Gastrocnemius medialis (tissue), 4 donors: ENCODE results near the gene NOL9. TPM values are rescaled to one million over a fixed set of nuclear protein-coding genes. Genes with fewer than 3 reads are reported as not detected.

Experiments
- ATAC-seq, 2 donors: fragments of 150-250 bp; one replicate each; pipeline ENCODE4 v1.9.1; 2016
- DNase-seq, 2 donors: peaks; one replicate each; pipeline ENCODE4 v3.0.0-alpha.2; 2019
- H3K27ac ChIP-seq, 4 donors: fragments of 200-600 bp; sonication (generic); 1 replicate in 1 of 4; 2 replicates in 3 of 4; pipeline ENCODE4 v1.5.1; 2016 to 2018; ENCODE audit warnings: mild to moderate bottlenecking in 2 of 4, moderate library complexity in 1 of 4
- H3K27me3 ChIP-seq, 3 donors: fragments of 200-600 bp; sonication (generic) in 2 of 3; 1 replicate in 1 of 3; 2 replicates in 2 of 3; pipeline versions ENCODE4 v1.5.1 to v1.6.0; 2016 to 2019; ENCODE audit warnings: mild to moderate bottlenecking in 1 of 3, moderate library complexity in 1 of 3
- H3K36me3 ChIP-seq, 2 donors: fragments of 200-600 bp; sonication (generic) in 1 of 2; one replicate each; pipeline ENCODE4 v1.5.1; 2017 to 2018
- H3K4me1 ChIP-seq, 2 donors: fragments of 200-600 bp; sonication (generic) in 1 of 2; one replicate each; pipeline ENCODE4 v1.5.1; 2016 to 2017; ENCODE audit warnings: mild to moderate bottlenecking in 2 of 2
- H3K4me3 ChIP-seq, 4 donors: fragments of 200-600 bp; sonication (generic) in 3 of 4; 1 replicate in 1 of 4; 2 replicates in 3 of 4; pipeline ENCODE4 v1.5.1; 2016 to 2019; ENCODE audit warnings: mild to moderate bottlenecking in 2 of 4
- H3K9me3 ChIP-seq, 3 donors: fragments of 200-600 bp; sonication (generic) in 2 of 3; 1 replicate in 1 of 3; 2 replicates in 2 of 3; pipeline ENCODE4 v1.5.1; 2016 to 2019
- CTCF ChIP-seq, 5 experiments: fragments of 450-650 bp in 3 of 5; fragments of 200-600 bp in 2 of 5; sonication (generic) in 2 of 5; IDR thresholded peaks in 4 of 5; conservative IDR thresholded peaks in 1 of 5; 1 replicate in 4 of 5; 2 replicates in 1 of 5; pipeline ENCODE4 v1.5.1; 2016 to 2019; ENCODE audit warnings: antibody characterized with exemption in 5 of 5, mild to moderate bottlenecking in 3 of 5, moderate library complexity in 3 of 5
- POLR2A ChIP-seq, 2 donors: fragments of 450-650 bp; IDR thresholded peaks; one replicate each; pipeline ENCODE4 v1.6.1; 2017; ENCODE audit warnings: antibody characterized with exemption in 2 of 2, mild to moderate bottlenecking in 2 of 2, moderate library complexity in 2 of 2
- in situ Hi-C, 4 donors: fragments of 200-750 bp; cut with MboI; loops; one replicate each; pipeline versions ENCODE4 v1.15.0 to v1.8.0; 2017; ENCODE audit warnings: low sequenced_read_pairs in 4 of 4
- intact Hi-C: fragments of 100-400 bp; cut with DNase I; formaldehyde crosslinking; loops from one replicate; pipeline ENCODE4 v1.15.1; 2023; ENCODE audit warnings: low total_unique reads
- total RNA-seq, 4 donors: library from RNA; depleted of rRNA; stranded (reverse); fragments of >200 nt; gene quantifications; one replicate each; pipeline versions ENCODE4 v1.1.0 to v1.2.3, GENCODE V29; 2016

NOL9 gene
- 10 to 100 TPM; 13.6 to 33.0 (median 21.9) TPM for total RNA-seq

DNA sequence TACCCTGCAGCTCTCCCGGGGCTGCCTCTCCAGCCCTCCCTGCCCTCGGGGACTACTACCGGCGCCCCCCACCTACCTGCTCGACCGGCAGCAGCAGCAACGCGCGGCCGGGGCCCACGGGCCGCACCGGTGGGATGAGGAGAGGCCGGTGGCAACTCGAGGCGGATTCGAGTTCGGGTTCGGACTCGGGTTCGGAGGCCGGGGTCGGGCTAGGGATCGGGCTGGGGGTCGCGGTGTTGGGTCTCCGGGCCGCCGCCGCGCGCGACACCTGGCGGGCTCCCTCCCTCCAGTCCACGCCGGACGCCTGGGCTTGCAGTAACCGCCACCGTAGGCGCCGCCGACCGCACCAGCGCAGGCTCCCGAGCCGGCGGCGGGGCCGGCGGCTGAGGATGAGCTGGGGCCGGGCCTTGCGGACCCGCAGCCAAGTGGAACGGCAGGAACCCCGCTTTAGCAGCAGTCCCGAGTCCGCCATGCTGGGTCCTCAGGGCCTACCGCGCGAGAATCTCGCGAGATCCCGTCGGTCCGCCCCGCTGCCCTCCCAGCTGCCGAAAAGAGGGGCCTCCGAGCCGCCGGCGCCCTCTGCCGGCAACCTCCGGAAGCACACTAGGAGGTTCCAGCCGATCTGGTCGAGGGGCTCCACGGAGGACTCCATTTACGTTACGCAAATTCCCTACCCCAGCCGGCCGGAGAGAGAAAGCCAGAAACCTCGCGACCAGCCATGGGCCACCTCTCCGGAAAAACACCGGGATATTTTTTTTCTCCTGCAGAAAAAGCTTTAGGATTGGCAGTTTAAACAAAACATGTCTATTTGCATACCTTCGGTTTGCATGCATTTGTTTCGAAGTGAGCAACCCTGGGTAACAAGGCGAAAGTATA is at the start of gene NOL9:
TSS of gene NOL9 (minus strand) at position 483 of the 876 bp plus-strand sequence. CDS start at position 472, 11 bp downstream.
- TF ChIP-seq CTCF (IDR thresholded peaks at IDR 0.05 in 4 of 5, conservative IDR thresholded peaks at IDR 0.05 in 1 of 5) (peak; percentile 95 to 99 (median 97)), POLR2A (IDR thresholded peaks at IDR 0.05) (peak; percentile 39 to 40)
- ATAC-seq: peak; percentile 94
- Histone ChIP-seq H3K27me3 (no peaks in the 10 kb centered on the region), H3K4me3 (peak within 1 kb of the TSS; percentile 75 to 100 (median 96)), H3K27ac (peak within 1 kb of the TSS; percentile 69 to 95 (median 79)), H3K9me3 (no peaks in the 10 kb centered on the region), H3K36me3 (peaks cover 0 to 12% of the 10 kb centered on the region in 2 donors), H3K4me1 (peaks cover 21 to 24% of the 10 kb centered on the region in 2 donors)
- peak; percentile 84 to 91 for DNase-seq
- in situ Hi-C loops (loop anchor here in 2 of 4 donors (5.0 to 10.0 kb wide), 3 partner anchors 83 to 141 kb away; no protein-coding TSS in a partner anchor), intact Hi-C loops (loop anchor here (1.0 to 5.0 kb wide), 6 partner anchors 25 to 663 kb away; partner anchors contain the start of genes DNAJC11, ICMT and ZBTB48)

- Histone ChIP-seq H3K27ac (peak overlapping the region; percentile 98 to 100 (median 100)), H3K4me1 (peaks cover 36 to 44% of the 10 kb centered on the region in 2 donors), H3K36me3 (peaks cover 0 to 7% of the 10 kb centered on the region in 2 donors), H3K4me3 (peak overlapping the region; percentile 76 to 92 (median 88)), H3K9me3 (no peaks in the 10 kb centered on the region), H3K27me3 (no peaks in the 10 kb centered on the region)
- intact Hi-C loops (loop anchor here (1.0 to 5.0 kb wide), 2 partner anchors 10 to 179 kb away; partner anchors contain the start of gene PHF13), in situ Hi-C loops (no loop called here)
- TF ChIP-seq POLR2A (IDR thresholded peaks at IDR 0.05) (no peak), CTCF (IDR thresholded peaks at IDR 0.05 in 4 of 5, conservative IDR thresholded peaks at IDR 0.05 in 1 of 5) (no peak)
- DNase-seq (peak; percentile 68 to 84), ATAC-seq (peak; percentile 34 to 40)
These were observed 49.1 kb upstream of the NOL9 start for GRCh38 chr1:6603238-6603914.

DNA sequence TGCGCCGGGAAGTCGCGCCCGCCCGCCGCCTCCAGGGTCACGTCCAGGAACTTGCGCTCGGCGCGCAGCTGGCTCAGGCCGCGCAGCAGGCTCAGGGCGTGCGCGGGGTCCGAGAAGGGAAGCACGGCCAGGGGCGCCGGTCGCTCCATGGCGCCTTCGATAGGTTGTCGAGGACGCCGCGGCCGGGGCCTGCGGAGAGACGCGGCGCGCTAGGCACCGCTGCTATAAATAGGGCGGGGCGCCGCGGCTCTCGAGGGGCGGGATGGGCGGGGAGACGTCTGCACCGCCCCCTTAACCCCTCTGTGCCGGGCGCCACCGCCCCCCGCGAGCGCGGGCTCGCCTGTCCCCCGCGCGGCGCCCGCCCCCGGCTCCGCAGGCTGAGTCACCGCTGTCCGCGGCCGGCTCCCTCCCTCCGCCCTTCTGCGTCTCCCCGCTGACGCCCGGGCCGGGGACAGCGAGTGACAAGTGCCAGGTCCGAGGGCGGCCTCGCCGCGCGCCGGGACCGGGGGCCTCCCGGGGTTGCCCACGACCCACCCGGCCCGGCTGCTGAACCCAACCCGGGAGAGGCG is 48.4 kb upstream of the NOL9 start, which contains the start of gene KLHL21:
TSS of gene KLHL21 (minus strand) at position 201 of the 569 bp plus-strand sequence. CDS start at position 149, 52 bp downstream.
- peak; percentile 32 to 38 for ATAC-seq
- in situ Hi-C loops (no loop called here), intact Hi-C loops (loop anchor here (1.0 to 5.0 kb wide), 2 partner anchors 11 to 180 kb away; partner anchors contain the start of gene PHF13)
- no peaks in the 10 kb centered on the region for H3K9me3 ChIP-seq
- H3K36me3 ChIP-seq: peaks cover 0 to 14% of the 10 kb centered on the region in 2 donors
- peak; percentile 89 to 93 for DNase-seq
- H3K4me3 ChIP-seq: peak within 1 kb of the TSS; percentile 76 to 92 (median 90)
- peaks cover 42 to 50% of the 10 kb centered on the region in 2 donors for H3K4me1 ChIP-seq
- H3K27ac ChIP-seq: peak within 1 kb of the TSS; percentile 98 to 100 (median 100)
- no peaks in the 10 kb centered on the region for H3K27me3 ChIP-seq
- TF ChIP-seq POLR2A (IDR thresholded peaks at IDR 0.05): peak; percentile 94 to 98
- no peak for TF ChIP-seq CTCF (IDR thresholded peaks at IDR 0.05 in 4 of 5, conservative IDR thresholded peaks at IDR 0.05 in 1 of 5)
